Upper lobe of left lung (tissue), 6 donors: ENCODE measurements around the gene SLC38A3. TPM values are rescaled to one million over a fixed set of nuclear protein-coding genes. Genes with fewer than 3 reads are reported as not detected.
"Not testable (repeated sequence)": the region's sequence is repeated elsewhere in the genome, so short reads cannot be mapped to it uniquely, and the experiment has no call there.

Source experiments
- ATAC-seq, 2 donors: fragments of 200-7000 bp; cut with Tn5 transposase; one replicate each; pipeline ENCODE4 v1.9.1; 2022; ENCODE audit warnings: mild to moderate bottlenecking in 2 of 2, moderate library complexity in 2 of 2; ENCODE audit not compliant: low FRiP score in 2 of 2
- DNase-seq, 2 donors: peaks; one replicate each; pipeline ENCODE4 v3.0.0-alpha.2; 2019 to 2020
- H3K27ac ChIP-seq, 4 donors: fragments of 200-600 bp; sonication (generic); one replicate each; pipeline ENCODE4 v1.5.1; 2016 to 2019
- H3K27me3 ChIP-seq, 4 donors: fragments of 200-600 bp; sonication (generic); one replicate each; pipeline ENCODE4 v1.5.1; 2017 to 2019
- H3K36me3 ChIP-seq, 4 donors: fragments of 200-600 bp; sonication (generic); one replicate each; pipeline ENCODE4 v1.5.1; 2016 to 2019
- H3K4me1 ChIP-seq, 4 donors: fragments of 200-600 bp; sonication (generic); one replicate each; pipeline ENCODE4 v1.5.1; 2018 to 2019
- H3K4me3 ChIP-seq, 4 donors: fragments of 200-600 bp; sonication (generic); one replicate each; pipeline ENCODE4 v1.5.1; 2017 to 2019; ENCODE audit warnings: mild to moderate bottlenecking in 2 of 4, moderate library complexity in 1 of 4
- H3K9me3 ChIP-seq, 4 donors: fragments of 200-600 bp; sonication (generic); one replicate each; pipeline ENCODE4 v1.5.1; 2018 to 2019
- EP300 ChIP-seq, 4 donors: sonication (generic); formaldehyde crosslinking; IDR thresholded peaks; one replicate each; pipeline ENCODE4 v1.5.1; 2017; ENCODE audit warnings: antibody characterized with exemption in 4 of 4, control low read depth in 2 of 4
- POLR2A ChIP-seq, 4 donors: fragments of 450-650 bp; IDR thresholded peaks; one replicate each; pipeline ENCODE4 v1.5.1; 2016 to 2017; ENCODE audit warnings: antibody characterized with exemption in 4 of 4, mild to moderate bottlenecking in 2 of 4
- POLR2AphosphoS5 ChIP-seq, 2 donors: sonication (generic); formaldehyde crosslinking; IDR thresholded peaks; one replicate each; pipeline ENCODE4 v1.5.1; 2017; ENCODE audit warnings: antibody characterized with exemption in 2 of 2
- WGBS, 2 donors: methylation state at CpG; one replicate each; pipeline ENCODE4 v1.1.5; 2017 to 2018; 5-methylcytosine and 5-hydroxymethylcytosine counted together
- total RNA-seq, 6 donors: library from RNA; depleted of rRNA in 4 of 6; stranded (reverse); fragments of >200 nt in 4 of 6; gene quantifications; one replicate each; pipeline versions ENCODE4 v1.1.0 to v1.2.1, GENCODE V29; 2016 to 2021
- TF ChIP-seq, protein P1 (sequence below), 6 experiments: fragments of 450-650 bp in 4 of 6; fragments of 200-600 bp in 2 of 6; sonication (generic) in 2 of 6; IDR thresholded peaks; one replicate each; pipeline ENCODE4 v1.5.1; 2016 to 2019; ENCODE audit warnings: antibody characterized with exemption in 6 of 6
- donor health status: DM: no; HTN: no; CAD: no; lungs with moderate emphysema.
- donor health status: DM: no; HTN: yes; CAD: no; lungs with severe emphysema.

Gene SLC38A3
- total RNA-seq, 6 donors from 2014 or later = 0.15 to 0.17 TPM; not detected in 4

DNA sequence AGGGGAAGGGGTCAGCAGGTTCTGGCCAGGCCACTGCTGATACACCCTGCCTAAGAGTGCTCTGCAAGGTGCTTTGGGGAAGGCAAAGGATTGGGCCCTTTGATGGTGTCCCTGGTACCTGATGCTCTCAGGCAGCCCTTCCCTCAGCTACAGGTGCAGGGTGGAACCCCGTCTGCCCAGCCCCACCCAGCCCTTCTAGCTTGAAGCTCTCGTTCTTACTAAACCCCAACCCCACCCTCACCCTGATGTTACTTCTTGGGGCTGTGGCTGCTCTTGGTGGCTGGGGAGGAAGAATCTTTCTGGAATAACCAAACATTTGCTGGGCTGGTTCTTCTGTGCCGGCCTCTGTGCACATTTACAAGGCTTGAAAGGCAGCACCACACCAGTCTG, 37.3 kb downstream of the SLC38A3 start:
- H3K4me1 ChIP-seq = peaks cover 92 to 98% (median 95%) of the 10 kb centered on the region in 4 donors
- DNase-seq (no peak), ATAC-seq (no peak)
- WGBS, 2 donors = 37% methylated on average over 3 of the region's 3 CpGs; no CpG with 5 or more reads in 1 of the 2 donors
- peak overlapping the region; percentile 94 to 98 (median 95) for H3K27ac ChIP-seq
- H3K27me3 ChIP-seq = no peaks in the 10 kb centered on the region
- H3K4me3 ChIP-seq = peak overlapping the region in 2 of 4 donors; percentile 10 to 20
- TF ChIP-seq EP300 (IDR thresholded peaks at IDR 0.05) (no peak), POLR2AphosphoS5 (IDR thresholded peaks at IDR 0.05) (no peak), POLR2A (IDR thresholded peaks at IDR 0.05) (no peak)
- TF ChIP-seq, protein P1, sequence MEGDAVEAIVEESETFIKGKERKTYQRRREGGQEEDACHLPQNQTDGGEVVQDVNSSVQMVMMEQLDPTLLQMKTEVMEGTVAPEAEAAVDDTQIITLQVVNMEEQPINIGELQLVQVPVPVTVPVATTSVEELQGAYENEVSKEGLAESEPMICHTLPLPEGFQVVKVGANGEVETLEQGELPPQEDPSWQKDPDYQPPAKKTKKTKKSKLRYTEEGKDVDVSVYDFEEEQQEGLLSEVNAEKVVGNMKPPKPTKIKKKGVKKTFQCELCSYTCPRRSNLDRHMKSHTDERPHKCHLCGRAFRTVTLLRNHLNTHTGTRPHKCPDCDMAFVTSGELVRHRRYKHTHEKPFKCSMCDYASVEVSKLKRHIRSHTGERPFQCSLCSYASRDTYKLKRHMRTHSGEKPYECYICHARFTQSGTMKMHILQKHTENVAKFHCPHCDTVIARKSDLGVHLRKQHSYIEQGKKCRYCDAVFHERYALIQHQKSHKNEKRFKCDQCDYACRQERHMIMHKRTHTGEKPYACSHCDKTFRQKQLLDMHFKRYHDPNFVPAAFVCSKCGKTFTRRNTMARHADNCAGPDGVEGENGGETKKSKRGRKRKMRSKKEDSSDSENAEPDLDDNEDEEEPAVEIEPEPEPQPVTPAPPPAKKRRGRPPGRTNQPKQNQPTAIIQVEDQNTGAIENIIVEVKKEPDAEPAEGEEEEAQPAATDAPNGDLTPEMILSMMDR (IDR thresholded peaks at IDR 0.05) = no peak
- H3K9me3 ChIP-seq = no peaks in the 10 kb centered on the region
- peaks cover 0 to 26% (median 9%) of the 10 kb centered on the region in 4 donors for H3K36me3 ChIP-seq

DNA sequence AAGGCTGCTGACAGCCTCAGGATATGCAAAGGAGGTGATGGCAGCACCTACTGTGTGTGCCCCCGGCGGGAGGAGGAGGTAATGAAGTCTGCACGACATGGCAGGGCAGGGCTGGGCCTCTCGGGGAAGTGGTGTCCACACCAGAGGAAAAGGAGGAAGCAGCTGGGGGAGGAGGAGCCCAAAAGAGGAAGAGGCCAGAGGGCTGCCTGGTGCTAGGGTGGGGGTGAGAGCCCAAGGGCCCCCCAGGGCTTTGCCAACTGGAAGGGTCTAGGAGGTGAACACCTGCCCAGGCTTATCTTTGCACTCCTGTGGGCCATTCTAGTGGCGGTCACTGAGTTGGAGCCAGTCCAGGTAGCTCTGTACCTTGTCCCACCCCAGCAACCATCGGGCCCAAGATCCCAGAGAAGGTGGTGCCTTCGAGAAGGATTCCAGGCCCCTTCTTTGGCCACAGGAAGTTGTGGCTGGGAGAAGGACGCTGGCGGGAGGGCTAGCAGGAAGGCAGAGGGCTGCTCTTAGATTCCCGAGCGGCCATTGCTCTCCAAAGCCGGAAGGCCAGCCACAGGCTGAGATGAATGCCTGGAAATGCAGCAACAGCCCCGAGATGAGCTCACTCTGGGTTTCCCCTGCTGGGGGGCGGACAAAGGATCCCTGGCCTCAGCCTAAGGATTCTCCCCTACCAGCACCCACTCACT, 37.9 kb downstream of the SLC38A3 start:
- DNase-seq = peak in 1 of 2 donors; percentile 89
- 18 to 25% methylated on average over 10 to 14 of the region's 14 CpGs for WGBS, 2 donors
- H3K27me3 ChIP-seq = no peaks in the 10 kb centered on the region

DNA sequence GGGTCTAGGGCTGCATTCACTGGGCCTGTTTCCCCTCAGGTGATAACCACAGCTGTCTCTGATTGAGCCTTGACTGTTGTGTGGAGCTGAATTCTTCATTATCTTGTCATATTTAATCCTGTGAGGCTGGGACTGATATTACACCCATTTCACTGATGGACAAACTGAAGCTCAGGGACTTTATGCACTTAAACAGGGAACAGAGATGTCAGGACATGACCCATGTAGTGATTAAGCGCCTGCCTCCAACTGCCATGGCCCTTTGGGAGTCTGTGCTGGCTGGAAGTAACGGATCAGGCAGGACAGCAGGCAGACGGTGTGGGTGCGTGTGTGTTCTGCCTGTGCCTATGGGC, 38.4 kb downstream of the SLC38A3 start:
- ATAC-seq = no peak
- 74 to 89% methylated on average over 4 of the region's 4 CpGs for WGBS, 2 donors
- Histone ChIP-seq H3K9me3 (no peaks in the 10 kb centered on the region), H3K36me3 (peaks cover 0 to 31% (median 9%) of the 10 kb centered on the region in 4 donors), H3K4me1 (peaks cover 98 to 100% (median 99%) of the 10 kb centered on the region in 4 donors), H3K27me3 (no peaks in the 10 kb centered on the region), H3K27ac (peak overlapping the region; percentile 94 to 98 (median 95)), H3K4me3 (peak overlapping the region in 2 of 4 donors; percentile 10 to 20)
- peak in 1 of 4 donors; percentile 33 for TF ChIP-seq POLR2A (IDR thresholded peaks at IDR 0.05)
- no peak for TF ChIP-seq EP300 (IDR thresholded peaks at IDR 0.05)
- no peak for TF ChIP-seq POLR2AphosphoS5 (IDR thresholded peaks at IDR 0.05)
- TF ChIP-seq, protein P1 (IDR thresholded peaks at IDR 0.05) = no peak
- no peak for DNase-seq

More for the DNA sequence above, 37.9 kb downstream of the SLC38A3 start:
- peaks cover 98 to 100% (median 98%) of the 10 kb centered on the region in 4 donors for H3K4me1 ChIP-seq
- H3K9me3 ChIP-seq = no peaks in the 10 kb centered on the region
- peak overlapping the region in 2 of 4 donors; percentile 10 to 20 for H3K4me3 ChIP-seq
- H3K27ac ChIP-seq = peak overlapping the region; percentile 94 to 98 (median 95)
- peak; percentile 60 to 71 for ATAC-seq
- H3K36me3 ChIP-seq = peaks cover 0 to 31% (median 9%) of the 10 kb centered on the region in 4 donors
- TF ChIP-seq, protein P1 (IDR thresholded peaks at IDR 0.05) = peak in 3 of 6 experiments; percentile 27 to 61 (median 44)
- TF ChIP-seq POLR2AphosphoS5 (IDR thresholded peaks at IDR 0.05) (peak; percentile 67 to 69), EP300 (IDR thresholded peaks at IDR 0.05) (peak in 2 of 4 donors; percentile 60 to 68), POLR2A (IDR thresholded peaks at IDR 0.05) (peak in 1 of 4 donors; percentile 26)

DNA sequence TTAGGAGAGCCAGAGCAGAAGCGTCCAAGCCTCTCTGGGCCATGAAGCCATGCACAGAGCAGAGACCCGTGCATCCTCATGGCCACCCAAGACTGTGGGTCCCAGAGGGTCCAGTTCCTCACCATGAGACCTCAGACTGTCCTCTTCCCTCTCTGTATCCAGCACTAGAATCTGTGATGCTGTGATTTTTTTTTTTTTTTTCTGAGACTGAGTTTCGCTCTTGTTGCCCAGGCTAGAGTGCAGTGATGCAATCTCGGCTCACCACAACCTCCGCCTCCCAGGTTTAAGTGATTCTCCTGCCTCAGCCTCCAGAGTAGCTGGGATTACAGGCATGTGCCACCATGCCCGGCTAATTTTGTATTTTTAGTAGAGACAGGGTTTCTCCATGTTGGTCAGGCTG, 39.7 kb downstream of the SLC38A3 start:
- Histone ChIP-seq H3K4me3 (peak overlapping the region in 1 of 4 donors; percentile 10), H3K4me1 (peaks cover 98 to 100% (median 99%) of the 10 kb centered on the region in 4 donors), H3K27ac (peak overlapping the region; percentile 94 to 98 (median 95)), H3K36me3 (peaks cover 0 to 25% (median 5%) of the 10 kb centered on the region in 4 donors)
- not testable (repeated sequence) for DNase-seq, H3K9me3 ChIP-seq, H3K27me3 ChIP-seq, ATAC-seq
- 63 to 72% methylated on average over 6 of the region's 6 CpGs for WGBS, 2 donors

DNA sequence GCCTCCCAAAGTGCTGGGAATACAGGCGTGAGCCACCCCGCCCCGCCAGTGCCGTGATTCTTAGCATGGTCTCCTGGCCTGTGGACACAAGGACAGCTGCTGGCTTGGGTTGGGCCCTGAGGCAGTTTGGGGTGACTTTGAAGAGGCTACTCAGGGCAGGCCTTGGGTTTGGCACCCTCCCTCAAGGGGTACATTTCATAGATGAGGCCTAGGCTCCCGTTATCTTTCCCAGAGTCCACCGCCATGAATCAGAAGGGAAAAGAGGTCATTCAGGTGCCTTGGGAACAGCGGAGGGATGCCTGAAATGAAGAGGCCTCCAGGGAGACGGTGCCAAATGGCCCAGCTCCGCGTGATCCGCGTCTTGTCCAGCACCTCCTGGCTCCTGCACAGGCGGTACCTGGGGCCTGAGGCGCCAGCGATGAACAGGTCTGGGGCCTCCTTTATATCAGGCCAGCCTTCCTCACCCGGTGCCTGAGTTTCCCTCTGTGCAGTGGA, 40.2 kb downstream of the SLC38A3 start:
- no peak for ATAC-seq
- DNase-seq = peak in 1 of 2 donors; percentile 51
- H3K4me3 ChIP-seq = peak overlapping the region in 3 of 4 donors; percentile 22 to 49 (median 46)
- WGBS, 2 donors = 66 to 79% methylated on average over 16 of the region's 16 CpGs
- H3K4me1 ChIP-seq = peaks cover 98 to 100% (median 99%) of the 10 kb centered on the region in 4 donors
- peaks cover 0 to 24% (median 3%) of the 10 kb centered on the region in 4 donors for H3K36me3 ChIP-seq
- TF ChIP-seq, protein P1 (IDR thresholded peaks at IDR 0.05) = no peak
- TF ChIP-seq POLR2A (IDR thresholded peaks at IDR 0.05) (no peak), POLR2AphosphoS5 (IDR thresholded peaks at IDR 0.05) (no peak), EP300 (IDR thresholded peaks at IDR 0.05) (no peak)
- H3K27me3 ChIP-seq = no peaks in the 10 kb centered on the region
- H3K9me3 ChIP-seq = no peaks in the 10 kb centered on the region
- peak overlapping the region; percentile 94 to 98 (median 95) for H3K27ac ChIP-seq
